Lower lobe of right lung (tissue), 2 donors: ENCODE results near the gene ASTN2. TPM values are rescaled to one million over a fixed set of nuclear protein-coding genes. Genes with fewer than 3 reads are reported as not detected.

ENCODE experiments used
- ATAC-seq, 2 donors: fragments of 200-7000 bp; cut with Tn5 transposase; one replicate each; pipeline ENCODE4 v1.9.1; 2020 to 2022; ENCODE audit warnings: mild to moderate bottlenecking in 2 of 2, moderate library complexity in 2 of 2
- DNase-seq: peaks from one replicate; pipeline ENCODE4 v3.0.0-alpha.2; 2020
- H3K27ac ChIP-seq: fragments of 200-600 bp; one replicate; pipeline ENCODE4 v1.8.0; 2022
- H3K27me3 ChIP-seq: fragments of 200-600 bp; one replicate; pipeline ENCODE4 v1.8.0; 2022; ENCODE audit warnings: low read depth
- H3K36me3 ChIP-seq: fragments of 200-600 bp; one replicate; pipeline ENCODE4 v1.8.0; 2022; ENCODE audit warnings: mild to moderate bottlenecking
- H3K4me1 ChIP-seq: fragments of 200-600 bp; one replicate; pipeline ENCODE4 v1.8.0; 2022
- H3K4me3 ChIP-seq: fragments of 200-600 bp; one replicate; pipeline ENCODE4 v1.8.0; 2022; ENCODE audit warnings: mild to moderate bottlenecking
- H3K9me3 ChIP-seq: fragments of 200-600 bp; one replicate; pipeline ENCODE4 v1.8.0; 2022
- CTCF ChIP-seq: fragments of 200-600 bp; IDR thresholded peaks from one replicate; pipeline ENCODE4 v1.8.0; 2022; ENCODE audit warnings: antibody characterized with exemption, mild to moderate bottlenecking
- intact Hi-C: fragments of 100-400 bp; cut with DNase I; formaldehyde crosslinking; loops from one replicate; pipeline ENCODE4 v1.11.0; 2022
- total RNA-seq: library from RNA; stranded (reverse); fragmentation: NEBNext Ultra II Directional; extraction: Animal tissue kit (Norgen Biotek cat#: 25700); gene quantifications from one replicate; pipeline ENCODE4 v1.2.1, GENCODE V29; 2021
- donor health status: DM: no; HTN: yes; CAD: no; lungs with severe emphysema.

The ASTN2 gene
- total RNA-seq, 1 donor from 2014 or later = 4.3 TPM

DNA sequence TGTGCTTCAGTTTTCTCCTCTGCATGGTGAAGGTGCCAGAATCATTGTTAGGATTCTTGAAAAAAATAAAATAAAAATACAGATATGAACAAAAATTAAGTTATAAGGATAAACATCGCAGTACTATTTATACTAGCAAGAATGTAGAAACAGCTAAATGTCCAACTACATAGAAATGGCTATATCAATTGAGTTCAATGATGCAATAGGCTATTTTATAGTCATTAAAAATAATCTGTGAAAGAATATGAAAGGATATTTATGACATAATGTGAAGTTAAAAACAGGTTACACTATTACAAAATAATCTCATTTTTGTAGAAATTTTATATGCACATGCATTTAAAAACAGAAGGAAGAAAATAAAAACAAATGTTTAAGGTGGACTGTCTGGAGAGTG is 926.5 kb downstream of the ASTN2 start:
- DNase-seq (no peak), ATAC-seq (no peak)
- Histone ChIP-seq H3K4me1 (no peaks in the 10 kb centered on the region), H3K4me3 (no peak overlapping the region), H3K27me3 (no peaks in the 10 kb centered on the region), H3K9me3 (no peaks in the 10 kb centered on the region), H3K27ac (no peak overlapping the region), H3K36me3 (no peaks in the 10 kb centered on the region)
- intact Hi-C loops = no loop called here
- TF ChIP-seq CTCF = no peak

DNA sequence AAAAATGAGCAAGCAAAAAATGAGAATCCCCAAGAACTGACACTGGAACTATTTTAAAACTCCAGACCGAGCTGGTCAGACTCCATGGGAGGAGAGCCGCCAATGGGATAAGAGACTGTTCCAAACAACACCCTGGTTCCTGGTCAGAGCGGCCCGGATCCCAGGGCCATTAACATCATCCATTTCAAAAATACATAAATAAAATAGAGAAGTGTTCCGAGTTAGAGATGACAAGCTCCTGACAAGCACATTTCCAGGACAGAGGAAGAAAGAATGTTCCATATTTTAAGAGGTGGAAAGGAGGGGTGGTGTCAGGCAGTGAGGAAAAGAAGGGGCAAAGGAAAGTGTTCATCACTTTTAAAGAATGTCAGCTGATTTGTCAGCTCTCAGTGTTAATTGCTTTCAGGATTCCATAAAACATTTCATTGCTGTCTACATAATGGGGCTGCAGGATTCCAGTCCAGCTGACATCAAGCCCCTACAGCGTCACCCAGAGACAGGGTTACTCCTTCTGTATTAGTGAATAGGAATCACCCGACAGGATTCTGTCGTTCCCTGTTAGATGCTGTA is 930.3 kb downstream of the ASTN2 start:
- no peak for ATAC-seq
- intact Hi-C loops = no loop called here

GRCh38 chr9:116483622-116484491 is 931.0 kb downstream of the ASTN2 start:
- Histone ChIP-seq H3K27me3 (no peaks in the 10 kb centered on the region), H3K36me3 (no peaks in the 10 kb centered on the region), H3K4me1 (peaks cover 7% of the 10 kb centered on the region), H3K4me3 (no peak overlapping the region), H3K27ac (peak overlapping the region; percentile 7), H3K9me3 (no peaks in the 10 kb centered on the region)
- DNase-seq = no peak
- intact Hi-C loops = no loop called here
- TF ChIP-seq CTCF = no peak
- no peak for ATAC-seq

More for the DNA sequence above, 930.3 kb downstream of the ASTN2 start:
- no peak overlapping the region for H3K4me3 ChIP-seq
- no peaks in the 10 kb centered on the region for H3K36me3 ChIP-seq
- H3K27me3 ChIP-seq = no peaks in the 10 kb centered on the region
- H3K9me3 ChIP-seq = no peaks in the 10 kb centered on the region
- no peak for DNase-seq
- TF ChIP-seq CTCF = no peak
- no peaks in the 10 kb centered on the region for H3K4me1 ChIP-seq
- H3K27ac ChIP-seq = peak overlapping the region; percentile 7

DNA sequence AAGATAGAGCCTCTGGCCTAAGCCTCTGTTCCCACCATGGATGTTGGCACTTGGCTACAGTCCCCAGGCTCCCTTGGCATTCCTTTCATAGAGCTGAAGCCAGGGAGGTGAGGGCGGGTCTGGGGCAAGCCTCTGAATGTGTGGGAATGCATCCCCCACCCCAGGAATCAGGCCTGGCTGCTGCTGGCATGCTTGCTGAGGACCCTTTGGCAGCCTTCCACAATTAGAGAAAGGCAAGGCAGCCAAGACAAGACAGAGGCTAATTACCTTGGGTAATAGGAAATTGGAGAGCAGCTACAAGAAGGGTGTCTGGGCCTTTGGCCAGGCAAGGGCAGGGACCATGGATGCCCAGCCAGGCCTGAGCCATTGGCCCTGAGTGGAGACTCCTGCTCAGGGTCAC is 932.1 kb downstream of the ASTN2 start:
- peaks cover 7% of the 10 kb centered on the region for H3K4me1 ChIP-seq
- no peak for DNase-seq
- H3K9me3 ChIP-seq = no peaks in the 10 kb centered on the region
- intact Hi-C loops = no loop called here
- no peak overlapping the region for H3K27ac ChIP-seq
- no peak for TF ChIP-seq CTCF
- no peak for ATAC-seq
- no peaks in the 10 kb centered on the region for H3K36me3 ChIP-seq
- no peaks in the 10 kb centered on the region for H3K27me3 ChIP-seq
- no peak overlapping the region for H3K4me3 ChIP-seq

DNA sequence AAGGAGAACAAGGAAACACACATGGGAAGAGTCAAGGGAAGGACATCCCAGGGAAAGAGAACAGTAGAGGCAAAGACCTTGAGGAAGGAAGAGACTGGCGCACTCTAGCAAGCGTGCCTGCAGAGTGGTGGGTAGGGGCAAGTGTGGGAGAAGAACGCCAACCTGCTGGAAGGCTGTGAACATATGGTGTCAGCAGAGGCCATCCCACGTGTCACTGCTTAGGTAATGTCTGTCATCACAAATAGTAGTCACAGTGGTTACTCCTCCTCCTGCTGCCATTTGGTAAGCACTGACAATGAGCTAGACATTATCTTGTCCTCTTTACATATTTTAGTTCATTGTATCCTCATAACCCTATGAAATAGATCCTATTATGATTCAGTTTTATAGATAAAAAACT is 934.2 kb downstream of the ASTN2 start:
- Histone ChIP-seq H3K27ac (no peak overlapping the region), H3K27me3 (no peaks in the 10 kb centered on the region), H3K4me3 (no peak overlapping the region), H3K4me1 (peaks cover 7% of the 10 kb centered on the region), H3K36me3 (no peaks in the 10 kb centered on the region), H3K9me3 (no peaks in the 10 kb centered on the region)
- ATAC-seq (no peak), DNase-seq (no peak)
- intact Hi-C loops = no loop called here
- TF ChIP-seq CTCF = no peak
